HG02759 (cell line): ENCODE data around the gene LIMS2.
A peak's percentile ranks its signal among the peaks of the same experiment; 100 is the strongest.

Source experiments
- ATAC-seq: cut with Tn5 transposase; IDR thresholded peaks from one replicate; pipeline ENCODE4 v1.9.1; 2021; ENCODE audit warnings: mild to moderate bottlenecking, moderate library complexity; ENCODE audit not compliant: unreplicated experiment

LIMS2 gene

DNA sequence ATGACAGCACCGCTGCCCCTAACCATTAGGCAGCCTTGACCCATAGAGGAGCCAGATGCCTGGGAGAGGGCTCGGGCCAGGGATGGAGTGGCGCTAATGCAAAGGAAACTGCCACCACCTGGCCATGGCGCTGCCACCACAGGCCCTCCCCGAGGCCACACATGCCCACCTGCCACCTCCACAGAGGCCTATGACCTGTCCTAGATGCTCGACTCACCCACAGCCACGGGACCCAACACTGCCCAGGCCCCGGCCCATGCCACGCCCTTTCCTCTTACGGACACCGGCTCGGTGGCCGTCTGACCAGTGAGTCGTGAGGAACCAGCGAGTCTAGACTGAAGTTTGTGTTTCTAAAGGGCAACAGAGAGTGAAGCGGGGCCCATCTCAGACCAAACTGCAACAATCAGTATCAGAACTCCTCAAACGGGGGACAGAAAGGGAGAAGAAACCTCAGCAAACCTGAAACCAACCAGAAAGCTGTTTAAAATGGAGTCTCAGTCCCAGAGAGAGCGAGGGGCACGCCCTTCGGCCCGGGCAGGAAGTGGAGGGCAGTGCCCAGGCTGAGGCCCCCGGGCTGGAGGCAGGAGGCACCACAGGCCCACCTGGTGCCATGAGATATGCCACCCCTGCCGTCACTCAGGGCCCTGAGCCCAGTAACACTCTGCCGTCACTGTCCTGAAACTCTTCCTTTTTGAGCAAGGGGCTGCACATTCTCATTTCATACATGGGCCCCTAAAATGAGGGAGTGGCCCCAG is 28.7 kb downstream of the LIMS2 start:
- ATAC-seq: no peak

DNA sequence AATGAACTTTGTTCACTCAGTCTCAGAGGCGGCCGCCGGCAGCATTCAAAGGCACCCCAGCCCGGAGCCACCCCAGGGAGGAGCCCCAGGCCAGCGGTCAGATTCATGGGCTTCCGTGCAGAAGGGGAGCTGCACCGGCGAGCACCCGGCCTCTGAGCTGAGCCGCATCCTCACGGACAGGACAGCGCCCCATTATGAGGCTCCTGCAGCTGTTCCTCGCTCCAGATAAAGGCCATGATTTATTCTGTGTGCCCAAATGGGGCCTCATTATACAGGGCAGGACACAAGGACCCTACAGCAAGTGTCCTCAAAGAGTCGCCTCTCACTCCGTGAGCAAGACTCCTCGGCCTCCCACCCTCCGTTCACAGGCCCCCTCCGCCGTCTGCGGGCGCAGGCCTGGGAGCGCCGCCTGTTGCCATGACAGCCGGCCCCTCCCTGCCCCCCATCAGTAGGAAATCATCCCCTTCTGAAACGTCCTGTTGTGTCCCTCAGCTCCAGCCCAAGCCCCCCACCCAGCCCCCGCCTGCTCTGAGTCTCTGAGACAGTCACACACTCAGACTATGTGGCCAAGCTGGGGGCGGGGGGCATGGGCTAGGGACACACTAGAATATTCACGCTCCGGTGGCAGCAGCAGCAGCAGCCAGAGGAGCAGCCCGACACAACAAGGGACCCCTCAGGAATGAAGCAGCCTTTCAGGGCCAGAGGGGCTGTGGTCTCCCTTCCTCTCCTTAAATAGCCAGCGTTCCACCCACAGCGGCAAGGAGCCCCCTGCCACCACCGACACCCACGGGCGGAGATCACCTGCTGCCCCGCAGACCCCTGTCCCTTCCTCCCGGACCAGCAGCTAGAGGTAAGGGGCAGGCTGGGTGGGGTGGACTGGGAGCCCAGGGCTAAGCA is 29.7 kb downstream of the LIMS2 start, which contains the start of gene GPR17:
TSS of gene GPR17 (plus strand) at position 759 of the 897 bp plus-strand sequence. CDS start 4,583 bp downstream, outside the sequence.
- ATAC-seq: no peak

DNA sequence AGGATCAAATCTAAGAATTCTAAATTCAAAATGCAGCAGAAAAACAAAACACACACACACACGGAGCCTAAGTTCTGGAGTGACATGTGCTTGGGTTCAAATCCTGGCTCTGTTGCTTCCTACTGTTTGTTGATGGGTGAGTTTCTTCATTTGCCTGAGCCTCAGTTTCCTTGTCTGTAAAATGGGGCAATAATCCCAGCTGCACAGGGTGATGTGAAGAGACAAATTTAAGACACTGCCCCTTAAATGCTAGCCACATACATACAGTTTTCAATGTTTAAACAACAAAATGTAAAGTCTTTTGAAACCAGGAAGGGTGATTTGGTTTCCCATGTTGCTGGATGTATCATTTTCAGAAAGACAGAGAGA is 30.3 kb downstream of the LIMS2 start:
- ATAC-seq: no peak

DNA sequence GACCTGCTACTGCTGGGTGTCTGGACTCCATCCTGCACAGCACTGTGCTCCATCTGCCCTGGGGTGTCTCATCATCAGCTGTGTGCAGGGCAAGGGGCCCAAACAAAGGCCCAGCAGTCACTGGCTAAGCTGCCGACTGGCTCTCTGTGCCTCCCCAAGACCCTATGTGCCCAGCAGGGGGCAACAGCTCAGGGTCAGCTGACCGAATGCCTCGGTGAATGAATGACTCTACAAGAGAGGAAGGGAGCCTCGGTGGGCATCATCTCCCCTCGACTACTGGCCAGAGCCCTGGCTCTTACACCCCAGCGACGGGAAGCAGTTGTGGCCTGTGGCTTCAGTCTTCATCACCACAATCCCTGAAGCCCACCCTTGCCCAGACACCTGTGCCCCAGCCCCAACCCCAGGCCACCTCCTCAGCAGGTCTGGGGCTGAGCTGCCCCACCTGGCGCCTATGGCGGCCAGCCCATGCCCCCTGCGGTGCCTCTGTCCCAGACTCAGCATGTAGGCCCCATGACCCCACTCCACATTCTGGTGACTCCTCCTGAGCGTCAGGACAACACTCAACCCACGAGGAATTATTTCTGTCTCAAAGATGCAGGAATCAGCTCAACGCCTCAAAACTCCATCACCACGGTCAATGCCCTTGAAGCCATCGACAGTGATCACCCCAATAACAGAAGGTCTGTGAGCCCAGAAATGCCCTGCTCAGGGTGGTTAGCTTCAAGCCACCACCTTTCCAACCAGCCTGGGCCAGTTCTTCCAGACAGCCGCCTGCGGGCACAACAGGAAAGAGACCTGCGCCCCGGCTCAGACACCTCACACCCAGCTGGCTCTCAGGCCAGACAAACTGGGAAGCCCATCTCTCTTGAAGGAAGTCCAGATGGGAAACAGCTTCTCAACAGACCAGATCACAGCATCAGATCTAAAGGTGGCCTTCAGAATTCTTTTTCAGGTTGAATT is 31.0 kb downstream of the LIMS2 start:
- no peak for ATAC-seq

DNA sequence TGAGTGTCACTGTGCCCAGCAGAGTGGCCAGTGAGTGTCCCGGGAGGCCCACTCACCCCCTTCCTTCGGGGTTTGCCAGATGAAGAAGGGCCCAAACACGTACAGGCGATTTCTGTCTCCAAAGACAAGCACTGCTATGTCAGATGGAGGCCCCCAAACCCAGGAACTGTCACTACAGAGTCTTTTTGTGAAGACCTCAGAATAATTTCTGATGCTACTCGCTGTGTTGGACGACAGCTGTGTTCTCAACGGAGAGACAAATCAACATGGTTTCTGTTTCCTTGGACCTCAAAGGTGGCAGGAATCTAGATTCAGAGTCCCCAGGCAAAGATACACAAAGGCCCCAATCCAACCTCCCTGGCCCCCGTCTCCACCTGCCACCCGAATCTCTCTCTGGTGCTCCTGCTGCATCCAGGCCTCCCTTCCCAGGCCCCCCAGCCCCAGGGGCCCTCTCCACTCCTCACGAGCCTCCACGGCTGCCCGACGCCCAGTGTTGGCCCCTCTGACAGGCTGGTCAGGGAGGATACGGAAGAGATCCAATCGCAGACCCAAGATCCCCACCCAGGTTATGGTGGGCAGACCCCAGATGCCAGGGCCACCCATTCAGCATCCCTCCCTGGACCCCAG is 31.8 kb downstream of the LIMS2 start:
- no peak for ATAC-seq

DNA sequence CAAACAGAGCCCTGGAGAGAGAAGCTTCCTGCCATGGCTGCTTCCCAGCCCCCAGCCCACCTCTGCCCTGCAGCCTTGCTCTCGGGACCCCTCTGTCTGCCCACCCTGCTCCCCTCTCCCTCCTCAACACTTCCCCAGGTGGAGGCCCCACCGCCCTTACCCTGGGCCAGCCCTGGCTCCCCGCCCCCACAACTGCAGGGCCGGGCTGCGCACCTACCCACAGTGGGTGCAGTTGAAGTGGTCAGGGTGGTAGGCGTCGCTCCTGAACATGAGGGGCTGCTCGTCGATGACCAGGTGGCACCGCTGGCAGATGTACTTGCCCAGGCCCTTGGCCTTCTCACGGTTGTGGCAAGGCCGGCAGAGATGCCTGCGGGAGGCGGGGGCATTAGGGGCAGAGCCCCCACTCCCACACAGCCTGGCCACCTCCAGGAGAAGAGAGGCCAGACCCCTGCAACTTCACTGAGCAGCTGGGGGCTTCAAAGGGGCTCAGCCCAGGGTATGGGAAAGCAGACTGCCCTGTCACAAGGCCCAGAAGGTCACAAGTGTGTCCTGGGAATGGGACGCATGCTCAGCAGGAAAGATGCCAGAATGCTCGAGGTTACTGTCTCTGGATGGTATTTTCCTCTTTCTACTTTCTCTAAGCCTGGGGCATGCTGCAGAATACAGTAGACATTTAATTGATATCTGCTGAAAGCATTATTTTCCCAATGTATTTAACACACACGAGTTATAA is 32.5 kb downstream of the LIMS2 start:
- no peak for ATAC-seq

DNA sequence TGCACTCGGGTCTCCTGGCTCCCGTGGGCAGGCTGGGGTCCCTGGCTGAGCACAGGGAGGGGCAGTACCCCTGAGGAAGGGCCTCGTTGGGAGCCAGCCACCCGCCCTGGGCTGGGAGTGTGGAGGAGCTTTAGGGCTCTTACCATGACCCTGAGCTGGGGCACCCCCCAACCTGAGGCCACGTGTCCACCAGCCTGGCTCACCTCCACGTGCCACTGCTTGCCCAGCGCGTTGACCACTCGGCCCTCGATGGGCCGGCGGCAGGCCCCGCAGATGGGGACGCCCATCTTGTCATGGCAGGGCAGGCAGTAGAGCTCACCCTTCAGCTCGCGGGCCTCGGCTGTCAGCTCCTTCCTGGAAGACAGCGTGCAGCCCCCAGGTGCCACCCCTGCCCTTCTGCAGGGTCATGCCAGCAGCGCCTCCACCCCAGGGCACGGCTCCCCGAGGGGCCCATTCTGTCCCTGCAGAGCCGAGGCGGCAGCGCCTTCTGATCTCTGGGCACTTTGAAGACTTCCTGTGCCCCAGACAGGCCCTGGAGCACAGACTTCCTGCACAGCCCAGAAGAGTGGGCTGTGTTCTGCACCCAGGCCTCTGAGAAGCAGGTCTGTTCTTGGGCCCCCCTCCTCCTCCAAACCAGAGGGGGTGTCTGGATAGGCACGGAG is 33.4 kb downstream of the LIMS2 start:
- no peak for ATAC-seq

DNA sequence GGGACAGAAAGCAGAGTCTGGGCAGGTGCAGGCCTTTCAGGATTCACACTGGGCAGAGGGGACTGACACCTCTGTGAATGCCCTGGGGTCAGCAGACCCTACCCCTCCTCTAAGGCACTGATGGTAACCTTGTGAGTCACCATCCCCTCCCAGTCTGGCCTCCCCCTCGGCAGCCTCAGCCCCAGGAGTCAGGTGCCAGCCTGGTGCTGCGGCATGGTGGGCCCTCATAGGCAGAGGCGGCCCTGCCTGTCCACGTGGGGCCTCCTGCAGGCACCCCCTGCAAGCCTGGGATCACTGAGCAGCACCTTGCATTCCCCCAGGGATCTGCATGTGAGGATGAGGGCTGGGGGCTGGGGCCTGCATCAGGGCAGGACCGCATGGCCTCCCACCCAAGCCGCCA is 34.2 kb downstream of the LIMS2 start:
- ATAC-seq: no peak

DNA sequence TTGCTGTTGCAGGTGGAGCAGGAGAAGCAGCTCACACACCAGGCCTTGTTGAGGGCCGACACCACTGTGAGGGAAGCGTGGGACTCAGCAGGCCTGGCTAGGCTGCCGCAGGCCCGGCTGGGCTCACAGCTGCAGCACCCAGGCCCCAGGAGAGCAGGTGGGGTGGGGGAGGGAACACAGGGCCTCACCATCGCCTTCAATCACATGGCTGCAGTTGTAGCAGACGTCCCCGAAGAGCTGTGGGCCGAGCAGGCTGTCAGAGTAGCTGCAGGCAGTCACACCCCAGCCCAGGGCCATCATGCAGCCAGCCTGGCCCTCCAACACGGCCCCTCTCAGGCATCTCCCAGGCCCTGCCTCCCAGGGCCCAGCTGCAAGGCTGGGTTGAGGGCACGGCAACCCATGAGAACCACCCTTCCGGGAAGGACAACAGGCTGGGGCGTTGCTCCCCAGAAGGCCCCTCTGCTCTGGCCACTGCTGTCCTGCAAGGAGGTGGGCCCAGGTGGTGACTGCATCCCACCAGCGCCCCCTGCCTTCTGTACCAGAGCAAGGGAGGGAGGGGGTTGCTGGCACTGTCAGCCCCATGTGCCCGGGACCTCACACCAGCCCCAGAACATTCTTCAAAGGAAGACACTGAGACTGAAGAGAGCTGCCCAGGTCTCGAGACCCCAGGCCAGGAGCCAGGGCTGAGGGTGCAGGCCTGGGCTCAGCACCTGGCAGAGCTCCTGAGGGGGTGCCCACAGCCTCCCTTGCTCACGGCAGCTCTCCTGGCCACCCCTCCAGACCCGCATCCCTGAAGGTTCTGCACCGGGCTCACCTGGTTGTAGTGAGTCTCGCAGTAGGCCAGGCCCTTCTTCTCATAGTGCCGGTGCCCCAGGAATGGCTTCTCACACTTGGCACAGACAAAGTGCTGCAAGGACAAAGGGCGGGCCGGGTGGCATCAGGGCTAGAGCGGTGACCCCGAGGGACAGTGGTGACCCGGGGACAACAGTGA is 35.0 kb downstream of the LIMS2 start:
- peak; percentile 68 for ATAC-seq

DNA sequence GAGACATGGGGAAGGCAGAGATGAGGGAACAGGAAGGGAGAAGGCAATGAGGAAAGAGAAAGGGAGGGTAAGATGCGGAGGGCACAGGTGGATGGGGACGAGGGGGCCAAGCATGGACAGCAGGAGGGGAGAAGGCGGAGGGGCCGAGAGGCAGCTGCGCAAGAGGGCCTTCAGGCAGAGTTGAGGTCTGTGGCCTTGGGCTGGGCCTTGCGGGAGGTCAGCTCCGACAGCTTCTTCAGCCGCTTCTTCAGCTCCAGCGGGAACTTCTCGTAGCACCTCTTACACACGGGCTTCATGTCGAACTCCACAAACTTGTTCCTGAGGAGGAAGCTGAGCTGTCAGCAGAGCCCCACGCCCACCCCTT is 36.2 kb downstream of the LIMS2 start:
- no peak for ATAC-seq

DNA sequence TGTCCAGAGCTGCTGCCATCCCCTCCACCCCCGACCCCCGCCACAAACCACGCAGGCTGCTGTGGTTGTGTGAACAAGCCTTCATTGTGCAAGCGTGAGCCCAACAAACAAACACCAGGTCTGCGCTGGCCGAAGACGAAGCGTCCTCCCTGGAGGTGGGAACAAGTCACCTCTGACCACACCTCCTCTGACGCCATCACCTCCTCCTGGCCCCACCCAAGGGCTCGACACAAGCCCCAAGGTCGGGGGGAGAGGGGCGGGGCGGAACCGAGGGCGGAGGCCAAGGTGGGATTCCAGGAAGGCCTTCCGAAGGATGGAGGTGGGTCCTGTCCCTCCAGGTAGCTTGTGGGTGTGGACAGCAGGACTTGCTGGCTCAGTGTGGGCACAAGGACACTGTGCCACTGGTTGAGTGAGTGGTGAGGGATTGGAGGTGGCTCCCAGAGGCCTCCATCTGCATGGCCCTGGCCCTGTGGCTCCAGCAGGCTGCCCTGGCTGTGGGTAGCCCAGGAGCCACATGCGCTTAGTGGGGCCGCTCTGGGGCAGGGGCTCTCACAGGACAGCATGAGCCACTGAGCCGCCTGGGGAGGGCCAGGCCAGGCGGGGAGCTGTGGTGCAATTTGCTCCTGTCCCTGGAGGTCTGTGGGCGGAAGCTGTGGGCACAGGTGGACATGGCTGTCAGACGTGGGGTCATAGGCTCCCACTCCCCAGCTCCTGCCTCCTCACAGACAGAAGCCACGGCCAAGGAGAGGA is 36.8 kb downstream of the LIMS2 start:
- no peak for ATAC-seq

DNA sequence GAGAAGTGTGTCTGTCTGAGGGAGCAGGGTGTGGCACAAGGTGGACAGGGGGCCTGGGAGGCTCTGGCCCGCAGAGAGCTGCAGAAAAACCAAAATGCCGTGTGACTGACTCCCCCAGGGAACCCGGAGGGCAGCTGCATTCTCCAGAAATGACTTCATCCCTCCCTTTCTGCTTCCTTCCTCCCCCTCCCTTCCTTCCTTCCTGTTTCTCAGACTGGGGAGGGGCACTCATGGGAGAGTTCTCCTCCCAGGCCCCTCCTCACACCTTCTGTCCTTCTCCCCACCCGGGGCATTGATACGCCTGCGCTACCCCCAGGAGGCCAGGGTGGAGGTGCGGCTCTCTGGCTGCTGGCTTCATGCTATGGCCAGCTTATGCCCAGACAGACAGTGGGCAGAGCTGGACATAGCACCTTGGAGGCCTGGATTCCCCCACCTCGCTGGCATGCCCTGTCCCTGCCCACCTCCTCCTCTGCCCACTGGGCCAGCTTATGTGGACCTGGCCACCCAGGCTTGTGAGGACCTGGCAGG is 37.5 kb downstream of the LIMS2 start:
- ATAC-seq: no peak

DNA sequence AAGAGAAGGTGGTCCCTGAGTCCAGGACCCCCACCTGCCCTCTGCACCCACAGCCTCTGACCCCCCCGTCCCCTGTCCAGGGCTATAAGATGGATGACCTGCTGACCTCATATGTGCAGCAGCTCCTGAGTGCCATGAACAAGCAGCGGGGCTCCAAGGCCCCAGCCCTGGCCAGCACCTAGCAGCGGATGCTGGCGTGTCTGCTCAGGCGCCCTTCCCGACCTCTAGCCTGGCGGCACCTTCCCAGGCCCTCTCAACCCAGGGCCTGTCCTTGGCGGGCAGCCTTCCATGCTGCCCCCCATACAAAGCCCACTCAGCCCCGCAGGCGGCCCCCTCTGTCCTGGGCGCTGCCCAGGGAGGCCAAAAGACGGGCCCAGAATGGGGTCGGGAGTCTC is 38.1 kb downstream of the LIMS2 start:
- no peak for ATAC-seq

DNA sequence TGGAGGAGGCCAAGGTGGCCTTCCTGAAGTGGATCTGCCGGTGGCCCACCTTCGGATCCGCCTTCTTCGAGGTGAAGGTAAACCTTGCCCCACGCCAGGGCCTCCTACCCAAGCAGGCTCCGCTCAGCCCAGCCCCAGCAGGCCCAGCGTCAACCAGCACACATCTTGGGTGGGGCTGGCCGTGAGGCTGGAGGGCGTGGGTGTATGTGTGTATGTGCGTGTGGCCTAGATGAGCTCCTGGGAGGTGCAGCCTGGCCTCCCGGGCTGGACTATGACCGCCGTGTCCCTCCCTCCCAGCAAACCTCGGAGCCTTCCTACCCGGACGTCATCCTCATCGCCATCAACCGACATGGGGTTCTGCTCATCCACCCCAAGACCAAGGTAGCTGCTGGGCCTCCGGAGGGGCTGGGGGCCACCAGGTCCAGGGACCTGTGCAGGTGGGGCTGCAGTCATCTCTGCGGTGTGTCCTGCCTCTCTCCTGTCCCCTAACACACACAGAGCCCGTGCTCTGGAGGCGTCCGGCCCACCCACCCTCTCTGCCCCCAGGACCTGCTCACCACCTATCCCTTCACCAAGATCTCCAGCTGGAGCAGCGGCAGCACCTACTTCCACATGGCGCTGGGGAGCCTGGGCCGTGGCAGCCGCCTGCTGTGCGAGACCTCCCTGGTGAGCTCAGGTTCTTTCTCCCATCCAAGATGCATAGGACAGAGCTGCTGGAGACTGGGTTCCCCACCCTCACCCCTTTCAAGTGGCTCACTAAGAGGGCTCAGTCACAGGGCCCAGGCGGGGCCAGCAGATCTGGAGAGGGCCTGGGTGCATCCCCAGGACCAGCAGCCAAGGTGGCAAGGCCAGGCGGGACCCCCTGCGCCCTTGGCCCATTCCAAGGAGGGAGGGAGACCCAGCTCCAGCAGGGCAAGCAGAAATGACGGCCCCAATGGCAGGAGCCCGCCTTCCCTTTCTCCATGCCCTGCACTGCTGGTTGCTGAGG is 38.8 kb downstream of the LIMS2 start:
- no peak for ATAC-seq

DNA sequence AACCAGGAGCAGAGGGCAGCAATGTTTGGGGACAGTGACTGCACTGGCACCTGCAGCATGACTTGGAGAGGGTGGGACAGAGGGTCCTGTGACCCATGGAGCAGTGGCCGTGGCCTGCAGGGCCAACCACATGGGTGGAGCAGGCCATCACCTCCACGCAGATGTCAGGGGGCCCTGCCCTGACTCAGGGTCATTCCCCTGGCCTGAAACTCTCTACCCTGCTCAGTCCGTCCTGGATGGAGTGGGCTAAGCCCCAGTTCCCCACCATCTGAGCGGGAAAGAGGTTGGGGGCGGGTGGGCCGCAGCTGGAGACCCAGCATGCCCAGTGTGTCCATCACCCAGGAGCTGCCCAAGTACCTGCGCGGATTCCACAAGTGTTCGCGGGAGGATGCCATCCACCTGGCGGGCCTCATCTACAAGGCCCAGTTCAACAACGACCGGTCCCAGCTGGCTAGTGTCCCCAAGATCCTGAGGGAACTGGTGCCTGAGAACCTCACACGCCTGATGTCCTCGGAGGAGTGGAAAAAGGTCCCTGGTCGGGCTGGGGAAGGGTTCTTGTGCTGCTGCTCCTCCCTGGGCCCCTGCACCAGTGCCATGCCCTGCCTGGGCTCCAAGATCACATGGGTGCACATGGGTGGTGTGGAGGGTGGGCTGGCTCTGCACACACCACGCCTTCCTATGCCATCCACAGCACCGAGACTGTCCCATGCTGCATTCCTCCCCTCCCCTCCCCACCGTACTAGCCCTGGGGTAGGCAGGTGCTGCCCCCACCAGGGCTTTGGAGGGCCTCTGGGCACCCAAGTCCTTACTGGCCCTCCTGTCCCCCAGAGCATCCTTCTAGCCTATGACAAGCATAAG is 39.7 kb downstream of the LIMS2 start:
- ATAC-seq: no peak
